ENCODE data around the gene KRT40. TPM values are rescaled to one million over a fixed set of nuclear protein-coding genes. Genes with fewer than 3 reads are reported as not detected.

Gene KRT40
- total and polyA plus RNA-seq, 2 of the 8 experiments (the other 6 are each of a cell fraction or from before 2014, with no cell fraction given): not detected

- H2AK5ac ChIP-seq (ENCODE audit: low read depth, low read length): no peak within 1 kb of the TSS
- TF ChIP-seq CEBPB (IDR thresholded peaks at IDR 0.05; ENCODE audit: low read depth, low read length) (no peak), SP1 (IDR thresholded peaks at IDR 0.05; ENCODE audit: low read depth, low read length) (no peak), SP2 (IDR thresholded peaks at IDR 0.05; ENCODE audit: low read length) (no peak), CBX8 (IDR thresholded peaks at IDR 0.05; ENCODE audit: borderline replicate concordance, low read depth, low read length) (no peak), EGR1 (IDR thresholded peaks at IDR 0.05; ENCODE audit: borderline replicate concordance, low read depth, low read length) (no peak), FOSL1 (IDR thresholded peaks at IDR 0.05; ENCODE audit: insufficient read depth, low read depth, low read length) (no peak), SIRT6 (IDR thresholded peaks at IDR 0.05; ENCODE audit: low read length) (no peak), NRF1 (IDR thresholded peaks at IDR 0.05; ENCODE audit: low read depth, low read length) (no peak), TCF12 (IDR thresholded peaks at IDR 0.05; ENCODE audit: low read depth, low read length) (no peak), PHF8 (conservative IDR thresholded peaks at IDR 0.05; ENCODE audit: low read depth, low read length) (no peak), TAF1 (IDR thresholded peaks at IDR 0.05; ENCODE audit: low read depth, low read length) (no peak)
- H3K27me3 ChIP-seq (replicated peaks in 1 of 4; ENCODE audit: control insufficient read depth in 3 of 4, extremely low read depth in 1 of 4, insufficient read depth in 3 of 4, low read length in 3 of 4): no peaks in the 10 kb centered on the region
- no peaks in the 10 kb centered on the region for H3K9me3 ChIP-seq (ENCODE audit: insufficient read depth in 2 of 2, low read depth in 1 of 2, low read length in 1 of 2)
- DNase-seq (ENCODE audit: low read depth in 1 of 2, low spot score in 2 of 2) (no peak), FAIRE-seq (no peak)
- 0 out of 2 replicates have a peak within 1 kb of the TSS, but pooled peaks have one; percentile 18 for H2BK20ac ChIP-seq (ENCODE audit: low read length)
- H3K79me2 ChIP-seq (ENCODE audit: control insufficient read depth in 1 of 2, insufficient read depth in 2 of 2, low read length in 2 of 2): no peaks in the 10 kb centered on the region
- no peak within 1 kb of the TSS for H3K14ac ChIP-seq (ENCODE audit: insufficient read length)
- peak within 1 kb of the TSS; percentile 64 for H2AFZ ChIP-seq (ENCODE audit: low read length)
- no peak within 1 kb of the TSS for H2BK5ac ChIP-seq (ENCODE audit: low read depth, low read length)
- H4K5ac ChIP-seq (ENCODE audit: insufficient read length, low read depth, low read length): no peak within 1 kb of the TSS
- H3K9ac ChIP-seq (replicated peaks in 1 of 4; ENCODE audit: extremely low read depth in 1 of 4, low read depth in 3 of 4, low read length in 3 of 4): peak within 1 kb of the TSS in 1 of 4 experiments; percentile 10; a peak in 1 of 7 replicates
- peaks cover 0 to 4% (median 0%) of the 10 kb centered on the region in 4 experiments; a peak in 2 of 7 replicates for H3K4me1 ChIP-seq (replicated peaks in 1 of 4; ENCODE audit: control insufficient read depth in 3 of 4, insufficient read depth in 4 of 4, low read length in 3 of 4)
- WGBS, 2 experiments (ENCODE audit: extremely low coverage in 1 of 2, insufficient coverage in 1 of 2, insufficient read length in 1 of 2, insufficient replicate concordance in 2 of 2, low coverage in 1 of 2, low lambda C conversion rate in 2 of 2, missing lambda C conversion rate in 1 of 2): 70% methylated on average over 9 of the region's 9 CpGs; no CpG with 5 or more reads in 1 of the 2 experiments
- no peak within 1 kb of the TSS for H3K4me3 ChIP-seq (ENCODE audit: extremely low read depth in 1 of 4, insufficient read depth in 2 of 4, low read depth in 3 of 4, low read length in 4 of 4)
- H4K8ac ChIP-seq (ENCODE audit: extremely low read depth, insufficient read depth, low read length): no peak within 1 kb of the TSS
- H2BK12ac ChIP-seq (ENCODE audit: low read depth, low read length): no peak within 1 kb of the TSS; the same call in 1 of the 2 replicates
- no peak within 1 kb of the TSS for H3K23ac ChIP-seq (ENCODE audit: insufficient read length)
- H3K36me3 ChIP-seq (ENCODE audit: control insufficient read depth in 2 of 4, insufficient read depth in 4 of 4, low read length in 3 of 4): no peaks in the 10 kb centered on the region
- H3K79me1 ChIP-seq (ENCODE audit: low read depth, low read length): no peaks in the 10 kb centered on the region
- H3K23me2 ChIP-seq (ENCODE audit: low read depth, low read length): 0 out of 2 replicates have a peak, but pooled peaks cover 2% of the 10 kb centered on the region
- no peak within 1 kb of the TSS for H3K27ac ChIP-seq (ENCODE audit: low read depth, low read length)
- no peak within 1 kb of the TSS; the same call in 1 of the 2 replicates for H2BK15ac ChIP-seq (ENCODE audit: low read length)
- H4K91ac ChIP-seq (replicated peaks; ENCODE audit: insufficient read length, low read length): no peak within 1 kb of the TSS
- no peak within 1 kb of the TSS for H2BK120ac ChIP-seq (replicated peaks; ENCODE audit: low read depth, low read length)
- H3K56ac ChIP-seq (replicated peaks; ENCODE audit: insufficient read length, low read depth, low read length): no peak within 1 kb of the TSS
- no peak within 1 kb of the TSS for H3K4ac ChIP-seq (replicated peaks; ENCODE audit: insufficient read length, low read depth, low read length)
- H3K18ac ChIP-seq (ENCODE audit: extremely low read depth, low read length): no peak within 1 kb of the TSS; the same call in 1 of the 2 replicates
- H3K4me2 ChIP-seq (ENCODE audit: insufficient read depth in 1 of 2, low read depth in 2 of 2, low read length in 2 of 2): no peak within 1 kb of the TSS; a peak in 1 of 4 replicates
- CTCF ChIA-PET (ENCODE audit: partially characterized antibody): interaction anchor here (0.6 to 1.2 kb wide), 3 partner anchors 367 to 1825 kb away, joined by 3 read pairs; no protein-coding TSS in a partner anchor
- POLR2A ChIA-PET (ENCODE audit: partially characterized antibody): no interaction called here
- H4K20me1 ChIP-seq (replicated peaks in 1 of 2; ENCODE audit: control insufficient read depth in 1 of 2, insufficient read depth in 2 of 2, low read length in 2 of 2): no peaks in the 10 kb centered on the region
Measured at GRCh38 chr17:40937384-40937819, 46.7 kb downstream of the KRT40 start, which contains the start of gene KRT23. TSS of gene KRT23 (minus strand) at chr17:40937646. CDS start at chr17:40936603, 1,043 bp downstream.

Data from H1 (cell line).